Activated T-helper 2 cell treated with anti-CD3 and anti-CD28 coated beads, Interferon-gamma antibody, Interleukin-2, Interleukin-4, amounts not matched to agents 10 μg/mL and 5 μg/mL and 100 μg/mL, durations not matched to agents 14 hours and 24 hours and 36 hours (primary cell): Measurements from ENCODE around the gene FEV. TPM values are rescaled to one million over a fixed set of nuclear protein-coding genes. Genes with fewer than 3 reads are reported as not detected.

ENCODE experiments used
- DNase-seq: peaks from one replicate; pipeline ENCODE4 v3.0.0; 2021; ENCODE audit warnings: low spot score
- H3K27ac Mint-ChIP-seq: one replicate; pipeline ENCODE4 v1.8.0; 2021; ENCODE audit warnings: mixed read lengths
- H3K27me3 Mint-ChIP-seq: one replicate; pipeline ENCODE4 v1.8.0; 2021; ENCODE audit warnings: low read depth, mixed read lengths
- H3K36me3 Mint-ChIP-seq: one replicate; pipeline ENCODE4 v1.8.0; 2021; ENCODE audit warnings: low read depth, mixed read lengths
- H3K4me1 Mint-ChIP-seq: one replicate; pipeline ENCODE4 v1.8.0; 2021; ENCODE audit warnings: low read depth, mixed read lengths
- H3K4me3 Mint-ChIP-seq: one replicate; pipeline ENCODE4 v1.8.0; 2021; ENCODE audit warnings: low read depth, mild to moderate bottlenecking, moderate library complexity, mixed read lengths
- H3K9me3 Mint-ChIP-seq: one replicate; pipeline ENCODE4 v1.8.0; 2021; ENCODE audit warnings: mixed read lengths
- intact Hi-C: fragments of 100-400 bp; cut with micrococcal nuclease; formaldehyde crosslinking; loops from one replicate; pipeline ENCODE4 v1.15.1; 2023
- total RNA-seq: library from RNA; stranded (reverse); gene quantifications from 2 replicates; pipeline ENCODE4 v1.2.3, GENCODE V29; 2022

The FEV gene
- total RNA-seq, 1 donor from 2014 or later, result not detected

- Mint-ChIP-seq H3K27ac (no peak overlapping the region), H3K27me3 (peaks cover 73% of the 10 kb centered on the region), H3K4me3 (peak overlapping the region; percentile 21), H3K4me1 (peaks cover 2% of the 10 kb centered on the region), H3K36me3 (no peaks in the 10 kb centered on the region), H3K9me3 (no peaks in the 10 kb centered on the region)
- peak; percentile 63 for DNase-seq
- intact Hi-C loops, result loop anchor here (2.0 kb wide), 1 partner anchor 63 kb away; no protein-coding TSS in a partner anchor
Measured at GRCh38 chr2:218995972-218996711, 11.2 kb upstream of the FEV start.

- Mint-ChIP-seq H3K4me3 (no peak overlapping the region), H3K27me3 (peaks cover 75% of the 10 kb centered on the region), H3K36me3 (no peaks in the 10 kb centered on the region), H3K27ac (no peak overlapping the region), H3K4me1 (peaks cover 2% of the 10 kb centered on the region), H3K9me3 (no peaks in the 10 kb centered on the region)
- no peak for DNase-seq
- intact Hi-C loops, result loop anchor here (2.0 kb wide), 1 partner anchor 63 kb away; no protein-coding TSS in a partner anchor
Measured at GRCh38 chr2:218995561-218995960, 10.6 kb upstream of the FEV start.

GRCh38 chr2:218993345-218994315 lies 8.6 kb upstream of the FEV start, which contains the start of gene CRYBA2:
CRYBA2 (minus strand) TSS chr2:218993422; CDS start chr2:218993176, 246 bp downstream.
- intact Hi-C loops, result loop anchor here (2.0 kb wide), 1 partner anchor 65 kb away; no protein-coding TSS in a partner anchor
- DNase-seq, result no peak
- no peak within 1 kb of the TSS for H3K4me3 Mint-ChIP-seq

GRCh38 chr2:218992703-218993344 lies 7.8 kb upstream of the FEV start:
- Mint-ChIP-seq H3K27me3 (peaks cover 78% of the 10 kb centered on the region), H3K27ac (no peak overlapping the region), H3K9me3 (no peaks in the 10 kb centered on the region), H3K36me3 (no peaks in the 10 kb centered on the region), H3K4me3 (no peak overlapping the region), H3K4me1 (peaks cover 2% of the 10 kb centered on the region)
- intact Hi-C loops, result no loop called here
- DNase-seq, result no peak

More at GRCh38 chr2:218993345-218994315, 8.6 kb upstream of the FEV start, which contains the start of gene CRYBA2:
- Mint-ChIP-seq H3K4me1 (peaks cover 2% of the 10 kb centered on the region), H3K27ac (no peak within 1 kb of the TSS), H3K27me3 (peaks cover 82% of the 10 kb centered on the region), H3K36me3 (no peaks in the 10 kb centered on the region), H3K9me3 (no peaks in the 10 kb centered on the region)

- Mint-ChIP-seq H3K36me3 (no peaks in the 10 kb centered on the region), H3K4me1 (peaks cover 2% of the 10 kb centered on the region), H3K27me3 (peaks cover 80% of the 10 kb centered on the region), H3K27ac (no peak overlapping the region), H3K4me3 (no peak overlapping the region), H3K9me3 (no peaks in the 10 kb centered on the region)
- intact Hi-C loops, result no loop called here
- no peak for DNase-seq
Measured at GRCh38 chr2:218992196-218992595, 7.2 kb upstream of the FEV start.

GRCh38 chr2:218991674-218992168 lies 6.7 kb upstream of the FEV start:
- intact Hi-C loops, result no loop called here

GRCh38 chr2:218990612-218991011 lies 5.6 kb upstream of the FEV start:
- H3K36me3 Mint-ChIP-seq, result no peaks in the 10 kb centered on the region
- intact Hi-C loops, result no loop called here
- H3K27ac Mint-ChIP-seq, result no peak overlapping the region
- H3K4me1 Mint-ChIP-seq, result no peaks in the 10 kb centered on the region
- DNase-seq, result no peak
- no peaks in the 10 kb centered on the region for H3K9me3 Mint-ChIP-seq
- H3K27me3 Mint-ChIP-seq, result peaks cover 83% of the 10 kb centered on the region
- no peak overlapping the region for H3K4me3 Mint-ChIP-seq

More at GRCh38 chr2:218991674-218992168, 6.7 kb upstream of the FEV start:
- Mint-ChIP-seq H3K4me1 (peaks cover 2% of the 10 kb centered on the region), H3K4me3 (no peak overlapping the region), H3K36me3 (no peaks in the 10 kb centered on the region), H3K27me3 (peaks cover 82% of the 10 kb centered on the region), H3K27ac (no peak overlapping the region), H3K9me3 (no peaks in the 10 kb centered on the region)
- no peak for DNase-seq

GRCh38 chr2:218990052-218990451 lies 5.1 kb upstream of the FEV start:
- DNase-seq, result no peak
- Mint-ChIP-seq H3K27ac (no peak overlapping the region), H3K4me1 (no peaks in the 10 kb centered on the region), H3K27me3 (peaks cover 81% of the 10 kb centered on the region), H3K4me3 (no peak overlapping the region), H3K9me3 (no peaks in the 10 kb centered on the region), H3K36me3 (no peaks in the 10 kb centered on the region)
- intact Hi-C loops, result no loop called here

GRCh38 chr2:218988650-218989049 lies 3.7 kb upstream of the FEV start:
- H3K27me3 Mint-ChIP-seq, result peaks cover 78% of the 10 kb centered on the region
- no peak for DNase-seq
- H3K36me3 Mint-ChIP-seq, result no peaks in the 10 kb centered on the region
- no peak overlapping the region for H3K27ac Mint-ChIP-seq
- intact Hi-C loops, result loop anchor here (10.0 kb wide), 1 partner anchor 204 kb away; the partner anchor contains the start of gene CYP27A1
- peaks cover 1% of the 10 kb centered on the region for H3K4me1 Mint-ChIP-seq
- H3K9me3 Mint-ChIP-seq, result no peaks in the 10 kb centered on the region
- H3K4me3 Mint-ChIP-seq, result no peak overlapping the region

GRCh38 chr2:218988164-218988563 lies 3.2 kb upstream of the FEV start:
- DNase-seq, result no peak
- Mint-ChIP-seq H3K9me3 (no peaks in the 10 kb centered on the region), H3K4me1 (peaks cover 1% of the 10 kb centered on the region), H3K36me3 (no peaks in the 10 kb centered on the region), H3K4me3 (no peak overlapping the region), H3K27me3 (peaks cover 82% of the 10 kb centered on the region), H3K27ac (no peak overlapping the region)
- intact Hi-C loops, result loop anchor here (10.0 kb wide), 1 partner anchor 203 kb away; the partner anchor contains the start of gene CYP27A1

GRCh38 chr2:218986148-218986761 lies 1.3 kb upstream of the FEV start:
- no peak overlapping the region for H3K4me3 Mint-ChIP-seq
- H3K36me3 Mint-ChIP-seq, result no peaks in the 10 kb centered on the region
- peaks cover 2% of the 10 kb centered on the region for H3K4me1 Mint-ChIP-seq
- no peak for DNase-seq
- H3K9me3 Mint-ChIP-seq, result no peaks in the 10 kb centered on the region
- H3K27ac Mint-ChIP-seq, result no peak overlapping the region
- intact Hi-C loops, result loop anchor here (10.0 kb wide), 1 partner anchor 201 kb away; the partner anchor contains the start of gene CYP27A1
- peaks cover 83% of the 10 kb centered on the region for H3K27me3 Mint-ChIP-seq
